DOHH2 (cell line): ENCODE data around the gene GALNT13.

Source experiments
- EZH2phosphoT487 ChIP-seq: fragments of 200-600 bp; sonication (generic); IDR thresholded peaks from 2 replicates; pipeline ENCODE4 v1.6.1; 2017; ENCODE audit warnings: borderline replicate concordance, mild to moderate bottlenecking, antibody characterized with exemption, low read length, moderate library complexity, mixed read lengths
- TF ChIP-seq, protein P1 (sequence below): fragments of 200-600 bp; sonication (generic); IDR thresholded peaks from one replicate; pipeline ENCODE4 v1.5.1; 2014; ENCODE audit warnings: antibody characterized with exemption, mild to moderate bottlenecking, low read depth, low read length; ENCODE audit not compliant: poor library complexity, severe bottlenecking

DNA sequence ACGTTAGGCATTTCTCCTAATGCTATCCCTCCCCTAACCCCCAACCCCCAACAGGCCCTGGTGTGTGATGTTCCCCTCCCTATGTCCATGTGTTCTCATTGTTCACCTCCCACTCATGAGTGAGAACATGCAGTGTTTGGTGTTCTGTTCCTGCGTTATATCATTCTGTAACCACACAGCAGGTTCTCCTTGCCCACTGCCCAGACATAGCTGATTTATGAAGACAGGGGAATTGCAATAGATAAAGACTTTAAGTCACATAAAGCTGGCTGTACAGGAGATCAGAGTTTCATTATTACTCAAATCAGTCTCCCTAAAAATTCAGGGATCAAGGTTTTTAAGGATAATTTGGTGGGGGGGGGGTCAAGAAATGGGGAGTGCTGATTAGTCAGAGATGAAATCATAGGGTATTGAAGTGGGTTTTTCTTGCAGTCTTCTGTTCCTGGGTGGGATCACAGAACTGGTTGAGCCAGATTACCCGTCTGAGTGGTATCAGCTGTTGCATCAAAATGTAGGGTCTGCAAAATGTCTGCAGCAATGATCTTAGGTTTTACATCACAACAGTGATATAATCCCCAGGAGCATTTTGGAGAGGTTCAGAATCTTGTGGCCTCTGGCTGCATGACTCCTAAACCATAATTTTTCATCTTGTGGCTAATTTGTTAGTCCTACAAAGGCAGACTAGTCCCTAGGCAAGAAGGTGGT lies 434.7 kb downstream of the GALNT13 start:
- TF ChIP-seq, protein P1, sequence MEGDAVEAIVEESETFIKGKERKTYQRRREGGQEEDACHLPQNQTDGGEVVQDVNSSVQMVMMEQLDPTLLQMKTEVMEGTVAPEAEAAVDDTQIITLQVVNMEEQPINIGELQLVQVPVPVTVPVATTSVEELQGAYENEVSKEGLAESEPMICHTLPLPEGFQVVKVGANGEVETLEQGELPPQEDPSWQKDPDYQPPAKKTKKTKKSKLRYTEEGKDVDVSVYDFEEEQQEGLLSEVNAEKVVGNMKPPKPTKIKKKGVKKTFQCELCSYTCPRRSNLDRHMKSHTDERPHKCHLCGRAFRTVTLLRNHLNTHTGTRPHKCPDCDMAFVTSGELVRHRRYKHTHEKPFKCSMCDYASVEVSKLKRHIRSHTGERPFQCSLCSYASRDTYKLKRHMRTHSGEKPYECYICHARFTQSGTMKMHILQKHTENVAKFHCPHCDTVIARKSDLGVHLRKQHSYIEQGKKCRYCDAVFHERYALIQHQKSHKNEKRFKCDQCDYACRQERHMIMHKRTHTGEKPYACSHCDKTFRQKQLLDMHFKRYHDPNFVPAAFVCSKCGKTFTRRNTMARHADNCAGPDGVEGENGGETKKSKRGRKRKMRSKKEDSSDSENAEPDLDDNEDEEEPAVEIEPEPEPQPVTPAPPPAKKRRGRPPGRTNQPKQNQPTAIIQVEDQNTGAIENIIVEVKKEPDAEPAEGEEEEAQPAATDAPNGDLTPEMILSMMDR = no peak
- TF ChIP-seq EZH2phosphoT487 = no peak
